ENCODE results near the gene PRKCA. TPM values are rescaled to one million over a fixed set of nuclear protein-coding genes. Genes with fewer than 3 reads are reported as not detected.

PRKCA gene
- total and polyA plus RNA-seq, 2 of the 13 experiments (the other 11 are each of a cell fraction or from before 2014, with no cell fraction given), result 18.5 to 21.5 TPM

DNA sequence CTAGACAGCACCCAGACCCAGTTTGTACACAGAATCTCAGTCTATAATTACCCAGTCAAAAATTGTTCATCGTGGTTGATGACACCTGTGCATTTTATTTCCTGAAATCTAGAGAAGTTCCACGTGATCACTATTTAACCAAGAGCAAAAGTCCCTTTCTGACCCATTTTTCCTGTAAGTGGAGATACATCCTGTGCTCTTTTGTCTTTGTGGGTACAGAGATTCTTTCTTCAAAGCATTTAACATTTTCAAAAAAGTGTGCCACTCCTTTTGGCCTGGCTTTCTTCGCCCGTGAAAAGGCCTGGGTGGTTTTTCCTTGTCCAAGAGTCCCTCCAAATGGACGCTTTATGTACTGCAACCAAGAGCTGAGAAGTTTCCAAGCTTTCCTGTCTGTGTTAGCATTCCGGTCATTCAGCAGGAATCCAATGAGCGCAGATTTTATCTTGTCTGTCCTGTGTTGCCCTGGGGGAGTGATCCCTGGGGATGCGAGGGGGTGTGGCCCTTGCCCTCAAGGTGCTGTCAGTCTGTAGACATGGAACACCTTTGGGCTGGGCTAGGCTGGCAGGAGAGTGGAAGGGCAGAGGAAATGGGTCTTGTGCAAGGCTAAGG is 371.4 kb downstream of the PRKCA start:
- POLR2A ChIA-PET, result no interaction called here
- TF ChIP-seq GLI4 (CRISPR knock-in tag; IDR thresholded peaks at IDR 0.05; ENCODE audit: borderline replicate concordance) (no peak), RAD21 (CRISPR knock-in tag; IDR thresholded peaks at IDR 0.05) (peak; percentile 74), ZNF572 (CRISPR knock-in tag; IDR thresholded peaks at IDR 0.05) (0 out of 2 replicates have a peak, but pooled peaks have one; percentile 38), HNF1A (IDR thresholded peaks at IDR 0.05; ENCODE audit: low read depth) (no peak), HNF1A (CRISPR knock-in tag; IDR thresholded peaks at IDR 0.05; ENCODE audit: borderline replicate concordance) (no peak), STAG1 (CRISPR knock-in tag; IDR thresholded peaks at IDR 0.05) (peak; percentile 90), REL (CRISPR knock-in tag; conservative IDR thresholded peaks at IDR 0.05) (no peak), CTCF (CRISPR knock-in tag; IDR thresholded peaks at IDR 0.05) (peak; percentile 74), SMC3 (IDR thresholded peaks at IDR 0.05; ENCODE audit: low read length) (peak; percentile 74; the same call in 1 of the 2 replicates), THAP11 (CRISPR knock-in tag; IDR thresholded peaks at IDR 0.05) (peak; percentile 20; the same call in 1 of the 2 replicates), KDM3A (CRISPR knock-in tag; IDR thresholded peaks at IDR 0.05; ENCODE audit: low read depth) (no peak), ZNF605 (CRISPR knock-in tag; IDR thresholded peaks at IDR 0.05) (0 out of 2 replicates have a peak, but pooled peaks have one; percentile 33), GABPB1 (CRISPR knock-in tag; IDR thresholded peaks at IDR 0.05) (no peak), TAF1 (CRISPR knock-in tag; IDR thresholded peaks at IDR 0.05) (no peak), HOMEZ (CRISPR knock-in tag; IDR thresholded peaks at IDR 0.05; ENCODE audit: low read depth) (no peak), ZNF724P (CRISPR knock-in tag; IDR thresholded peaks at IDR 0.05; ENCODE audit: borderline replicate concordance) (no peak), FLYWCH1 (CRISPR knock-in tag; IDR thresholded peaks at IDR 0.05) (no peak)

More for the DNA sequence above, 371.4 kb downstream of the PRKCA start:
- intact Hi-C loops (cut with micrococcal nuclease; ENCODE audit: unreplicated experiment), result loop anchor here (1.0 kb wide), 2 partner anchors 418 to 473 kb away; no protein-coding TSS in a partner anchor
- peak; percentile 83 for ATAC-seq
- no peak overlapping the region for H3K27ac ChIP-seq (ENCODE audit: extremely low read length, insufficient read depth, low read length)
- CTCF ChIA-PET (ENCODE audit: low intra/inter-chr PET ratio, low total read pairs), result interaction anchor here (1.6 to 1.8 kb wide), 2 partner anchors 419 to 473 kb away, joined by 7 to 14 read pairs; no protein-coding TSS in a partner anchor
- no peak overlapping the region for H3K4me2 ChIP-seq (ENCODE audit: low read depth, low read length)
- H3K4me1 ChIP-seq (ENCODE audit: insufficient read depth, low read length), result peaks cover 8% of the 10 kb centered on the region
- no TSS peak for BruUV-seq (replicated peaks)
- H3K4me3 ChIP-seq (replicated peaks in 1 of 3; ENCODE audit: insufficient read depth in 1 of 3, low read depth in 2 of 3, low read length in 3 of 3), result no peak overlapping the region
- no peaks in the 10 kb centered on the region for H3K27me3 ChIP-seq (ENCODE audit: control insufficient read depth in 1 of 2, insufficient read depth in 2 of 2, low read length in 2 of 2)
- H3K79me2 ChIP-seq (ENCODE audit: insufficient read depth, low read length), result no peaks in the 10 kb centered on the region
- no peaks in the 10 kb centered on the region; a peak in 1 of 5 replicates for H3K36me3 ChIP-seq (replicated peaks in 1 of 2; ENCODE audit: control insufficient read depth in 1 of 2, insufficient read depth in 2 of 2, low read length in 2 of 2)
- FAIRE-seq, result peak; percentile 95
- no peak overlapping the region for H3K9ac ChIP-seq (ENCODE audit: insufficient read depth, low read depth, low read length)
- DNase-seq (ENCODE audit: low spot score), result peak; percentile 43
- WGBS (ENCODE audit: low lambda C conversion rate), result 88% methylated on average over 8 of the region's 8 CpGs
- in situ Hi-C loops (cut with HindIII; ENCODE audit: extremely low pct_ligation_motif_present, low pct_unique_long_range_greater_than_20kb), result loop anchor here (5.0 kb wide), 1 partner anchor 421 kb away; no protein-coding TSS in a partner anchor
- no peak overlapping the region for H2AFZ ChIP-seq (ENCODE audit: low read length)
- H3K9me3 ChIP-seq (ENCODE audit: low read length), result no peaks in the 10 kb centered on the region
- no peaks in the 10 kb centered on the region for H4K20me1 ChIP-seq (ENCODE audit: insufficient read depth, low read length)

Measured in HepG2 (cell line).